Neural cell (in vitro differentiated cells): ENCODE data around the gene IRX3. TPM values are rescaled to one million over a fixed set of nuclear protein-coding genes. Genes with fewer than 3 reads are reported as not detected.
A peak's percentile ranks its signal among the peaks of the same experiment; 100 is the strongest.

Experiments
- H2AFZ ChIP-seq: fragments of 200-600, 300-800 bp; sonication (generic), shearing (Covaris generic); 2 replicates; pipeline ENCODE4 v1.6.0; 2014; ENCODE audit warnings: low read depth, mild to moderate bottlenecking, antibody characterized with exemption, low read length, moderate library complexity
- H3F3A ChIP-seq: fragments of 200-600 bp; shearing (Covaris generic); 2 replicates; pipeline ENCODE4 v1.6.1; 2016; ENCODE audit warnings: mild to moderate bottlenecking, moderate library complexity, mixed read lengths, antibody characterized with exemption, low read length; ENCODE audit not compliant: insufficient read depth, poor library complexity, severe bottlenecking
- H3K27ac ChIP-seq: fragments of 200-600, 300-800 bp; sonication (generic), shearing (Covaris generic); 2 replicates; pipeline ENCODE4 v1.5.1; 2014; ENCODE audit warnings: mild to moderate bottlenecking, low read length, moderate library complexity
- H3K27me3 ChIP-seq: fragments of 300-800, 200-600 bp; sonication (generic), shearing (Covaris generic); 2 replicates; pipeline ENCODE4 v1.6.0; 2014; ENCODE audit warnings: mild to moderate bottlenecking, low read depth, low read length, moderate library complexity; ENCODE audit not compliant: insufficient read depth
- H3K36me3 ChIP-seq: fragments of 300-800, 200-600 bp; sonication (generic), shearing (Covaris generic); 2 replicates; pipeline ENCODE4 v1.5.1; 2014; ENCODE audit warnings: mild to moderate bottlenecking, antibody characterized with exemption, low read length, moderate library complexity; ENCODE audit not compliant: insufficient read depth
- H3K4me2 ChIP-seq: fragments of 300-800, 200-600 bp; sonication (generic), shearing (Covaris generic); 2 replicates; pipeline ENCODE4 v1.6.0; 2014; ENCODE audit warnings: mild to moderate bottlenecking, low read length
- H3K4me3 ChIP-seq: fragments of 300-800, 200-600 bp; sonication (generic), shearing (Covaris generic); 2 replicates; pipeline ENCODE4 v1.5.1; 2014; ENCODE audit warnings: mild to moderate bottlenecking, low read length, moderate library complexity
- H3K79me2 ChIP-seq: fragments of 200-600 bp; shearing (Covaris generic); replicated peaks from 2 replicates; pipeline ENCODE4 v1.6.0; 2014; ENCODE audit warnings: mild to moderate bottlenecking, low read length, moderate library complexity; ENCODE audit not compliant: insufficient read depth
- H3K9ac ChIP-seq: fragments of 300-800, 200-600 bp; sonication (generic), shearing (Covaris generic); 2 replicates; pipeline ENCODE4 v1.6.1; 2016; ENCODE audit warnings: mild to moderate bottlenecking, low read length, mixed read lengths
- H3K9me2 ChIP-seq: fragments of 200-600 bp; shearing (Covaris generic); 2 replicates; pipeline ENCODE4 v1.6.1; 2016; ENCODE audit warnings: mild to moderate bottlenecking, low read length, mixed read lengths; ENCODE audit not compliant: insufficient read depth
- H3K9me3 ChIP-seq: fragments of 200-600, 300-800 bp; sonication (generic), shearing (Covaris generic); 2 replicates; pipeline ENCODE4 v1.6.1; 2016; ENCODE audit warnings: mild to moderate bottlenecking, mixed run types, low read length, moderate library complexity, mixed read lengths
- H4K20me1 ChIP-seq: fragments of 200-600 bp; shearing (Covaris generic); 2 replicates; pipeline ENCODE4 v1.6.1; 2016; ENCODE audit warnings: mild to moderate bottlenecking, mixed run types; ENCODE audit not compliant: insufficient read depth
- CTCF ChIP-seq: fragments of 450-650 bp; IDR thresholded peaks from 2 replicates; pipeline ENCODE4 v1.5.1; 2014; ENCODE audit warnings: antibody characterized with exemption, mild to moderate bottlenecking, moderate library complexity; ENCODE audit not compliant: poor library complexity, severe bottlenecking
- EZH2 ChIP-seq: fragments of 200-600, 300-800 bp; shearing (Covaris generic), sonication (generic); IDR thresholded peaks from 2 replicates; pipeline ENCODE4 v1.6.1; 2014; ENCODE audit warnings: antibody characterized with exemption, low read length, borderline replicate concordance, mild to moderate bottlenecking; ENCODE audit not compliant: insufficient read depth, poor library complexity, severe bottlenecking
- MXI1 ChIP-seq: fragments of 450-650 bp; conservative IDR thresholded peaks from 2 replicates; pipeline ENCODE4 v1.6.1; 2014; ENCODE audit warnings: antibody characterized with exemption, mild to moderate bottlenecking; ENCODE audit not compliant: poor library complexity, severe bottlenecking
- POLR2AphosphoS5 ChIP-seq: IDR thresholded peaks from 2 replicates; pipeline ENCODE4 v1.6.1; 2012
- RAD21 ChIP-seq: fragments of 450-650 bp; conservative IDR thresholded peaks from 2 replicates; pipeline ENCODE4 v1.6.1; 2014; ENCODE audit warnings: antibody characterized with exemption, mild to moderate bottlenecking, moderate library complexity
- TAF1 ChIP-seq: IDR thresholded peaks from 2 replicates; pipeline ENCODE4 v1.6.1; 2012; ENCODE audit warnings: low read depth
- polyA plus RNA-seq: library from polyadenylated mRNA; depleted of rRNA; stranded (reverse); fragments of >200 nt; gene quantifications from 2 replicates; pipeline ENCODE4 v1.2.3, GENCODE V29; 2014

Gene IRX3
- polyA plus RNA-seq, 1 donor from 2014 or later: not detected

GRCh38 chr16:54286090-54286365 lies 559 bp downstream of the IRX3 start:
- no peaks in the 10 kb centered on the region for H4K20me1 ChIP-seq
- TF ChIP-seq TAF1 (no peak), RAD21 (peak; percentile 12)
- no peak overlapping the region for H3K9ac ChIP-seq
- no peak overlapping the region for H3K4me2 ChIP-seq
- peak overlapping the region; percentile 56 for H3K4me3 ChIP-seq
- H3F3A ChIP-seq: no peaks in the 10 kb centered on the region
- H3K27me3 ChIP-seq: peaks cover 99% of the 10 kb centered on the region
- no peak overlapping the region for H2AFZ ChIP-seq
- H3K9me3 ChIP-seq: no peaks in the 10 kb centered on the region
- no peaks in the 10 kb centered on the region for H3K36me3 ChIP-seq
- H3K79me2 ChIP-seq: no peaks in the 10 kb centered on the region
- H3K27ac ChIP-seq: no peak overlapping the region
- H3K9me2 ChIP-seq: no peaks in the 10 kb centered on the region

DNA sequence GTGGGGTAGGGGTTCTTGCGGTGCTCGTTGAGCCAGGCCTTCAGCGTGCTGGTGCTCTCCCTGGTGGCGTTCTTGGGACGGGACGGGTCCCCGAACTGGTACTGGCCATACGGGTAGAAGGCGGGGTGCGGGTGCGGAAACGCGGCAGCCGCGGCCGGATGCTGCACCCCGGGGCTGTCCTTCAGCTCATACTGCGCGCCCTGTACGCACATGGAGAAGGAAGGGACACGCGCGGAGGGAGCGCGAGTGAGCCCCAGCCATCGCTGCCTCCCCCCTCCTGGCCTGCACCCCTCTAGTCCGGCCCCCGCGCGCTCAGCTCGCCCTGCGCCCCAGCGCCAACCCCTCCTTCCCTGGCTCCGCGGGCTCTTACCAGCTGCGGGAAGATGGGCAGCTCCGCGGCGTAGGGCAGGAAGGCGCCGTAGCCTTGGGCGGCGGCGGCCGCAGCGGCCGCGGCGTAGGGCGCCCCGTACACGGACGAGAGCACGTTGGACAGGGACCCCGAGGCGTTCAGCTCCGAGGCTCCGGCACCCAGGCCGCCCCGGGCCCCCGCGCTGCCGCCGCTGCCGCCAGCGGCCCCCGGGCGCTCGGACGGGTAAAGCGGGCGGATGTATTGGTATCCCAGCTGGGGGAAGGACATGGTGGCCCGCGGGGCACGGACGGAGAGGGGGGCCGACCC lies 1.0 kb downstream of the IRX3 start:
- Histone ChIP-seq H3K9ac (no peak overlapping the region), H2AFZ (no peak overlapping the region), H4K20me1 (no peaks in the 10 kb centered on the region)

DNA sequence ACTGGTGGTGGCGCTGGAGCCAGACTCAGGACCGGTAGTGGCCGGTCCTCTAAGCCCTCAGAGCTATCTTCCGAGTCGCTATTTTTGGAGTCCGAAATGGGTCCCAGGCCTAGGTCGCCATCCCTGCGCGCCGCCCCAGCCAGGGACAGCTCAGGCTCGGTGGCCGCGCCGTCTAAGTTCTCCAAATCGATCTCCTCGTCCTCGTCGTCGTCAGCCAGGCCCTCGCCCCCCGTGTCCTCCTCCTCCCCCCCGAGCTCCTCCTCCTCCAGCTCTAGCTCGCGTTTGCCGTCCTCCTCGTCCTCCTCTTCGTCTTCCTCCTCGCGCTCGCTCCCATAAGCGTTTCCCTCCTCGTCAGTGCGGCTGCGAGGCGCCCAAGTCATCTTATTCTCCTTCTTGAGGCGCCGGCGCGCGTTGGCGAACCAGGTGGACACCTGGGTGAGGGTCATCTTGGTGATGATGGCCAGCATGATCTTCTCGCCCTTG lies 1.6 kb downstream of the IRX3 start:
- Histone ChIP-seq H3K27me3 (peaks cover 99% of the 10 kb centered on the region), H3K27ac (no peak overlapping the region), H3K36me3 (no peaks in the 10 kb centered on the region), H3K9ac (no peak overlapping the region), H4K20me1 (no peaks in the 10 kb centered on the region), H3K9me2 (no peaks in the 10 kb centered on the region), H3F3A (no peaks in the 10 kb centered on the region), H3K9me3 (no peaks in the 10 kb centered on the region), H2AFZ (no peak overlapping the region), H3K79me2 (no peaks in the 10 kb centered on the region), H3K4me2 (no peak overlapping the region), H3K4me3 (peak overlapping the region; percentile 53)
- TF ChIP-seq POLR2AphosphoS5 (peak; percentile 48), RAD21 (no peak)

More for the DNA sequence above, 1.0 kb downstream of the IRX3 start:
- H3K27ac ChIP-seq: no peak overlapping the region
- H3K4me3 ChIP-seq: peak overlapping the region; percentile 53
- TF ChIP-seq EZH2 (peak; percentile 91), MXI1 (no peak)
- no peaks in the 10 kb centered on the region for H3K79me2 ChIP-seq
- no peaks in the 10 kb centered on the region for H3F3A ChIP-seq
- no peaks in the 10 kb centered on the region for H3K9me2 ChIP-seq
- H3K9me3 ChIP-seq: no peaks in the 10 kb centered on the region
- H3K4me2 ChIP-seq: no peak overlapping the region
- H3K36me3 ChIP-seq: no peaks in the 10 kb centered on the region
- peaks cover 99% of the 10 kb centered on the region for H3K27me3 ChIP-seq

GRCh38 chr16:54284319-54284930 lies 2.2 kb downstream of the IRX3 start:
- H3K9me2 ChIP-seq: no peaks in the 10 kb centered on the region
- no peaks in the 10 kb centered on the region for H4K20me1 ChIP-seq
- H3K9me3 ChIP-seq: no peaks in the 10 kb centered on the region
- no peaks in the 10 kb centered on the region for H3K79me2 ChIP-seq
- no peaks in the 10 kb centered on the region for H3F3A ChIP-seq
- no peak overlapping the region for H2AFZ ChIP-seq
- H3K36me3 ChIP-seq: no peaks in the 10 kb centered on the region
- H3K4me2 ChIP-seq: no peak overlapping the region
- no peak overlapping the region for H3K27ac ChIP-seq
- H3K4me3 ChIP-seq: no peak overlapping the region
- TF ChIP-seq EZH2: peak; percentile 13
- no peak for TF ChIP-seq RAD21
- no peak for TF ChIP-seq CTCF
- H3K9ac ChIP-seq: no peak overlapping the region
- H3K27me3 ChIP-seq: peaks cover 99% of the 10 kb centered on the region
